ENCODE results near the gene ZKSCAN5. TPM values are rescaled to one million over a fixed set of nuclear protein-coding genes. Genes with fewer than 3 reads are reported as not detected.

Gene ZKSCAN5
- total and polyA plus RNA-seq, 2 of the 8 experiments (the other 6 are each of a cell fraction or from before 2014, with no cell fraction given) = 5.3 to 13.5 TPM

DNA sequence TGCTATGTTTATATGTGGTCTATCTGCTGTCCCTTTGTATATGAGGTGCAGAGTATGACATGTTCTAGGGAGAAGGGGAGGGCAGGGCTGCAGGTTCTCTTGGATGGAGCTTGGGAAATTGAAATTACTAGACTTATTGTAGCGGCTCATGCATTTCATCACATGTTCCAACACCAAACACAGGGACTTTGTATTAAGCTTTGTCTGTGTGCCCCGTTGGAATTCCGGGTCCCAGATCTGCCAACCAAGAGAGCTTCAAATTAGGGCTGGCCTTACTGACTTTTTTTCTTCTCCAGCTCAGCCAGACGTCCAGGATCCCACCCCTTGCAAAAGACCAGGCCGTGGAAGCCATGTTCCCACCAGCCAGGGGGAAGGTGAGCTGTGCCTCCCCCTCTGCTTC, 28.4 kb upstream of the ZKSCAN5 start (continued):
- TF ChIP-seq, protein P1, sequence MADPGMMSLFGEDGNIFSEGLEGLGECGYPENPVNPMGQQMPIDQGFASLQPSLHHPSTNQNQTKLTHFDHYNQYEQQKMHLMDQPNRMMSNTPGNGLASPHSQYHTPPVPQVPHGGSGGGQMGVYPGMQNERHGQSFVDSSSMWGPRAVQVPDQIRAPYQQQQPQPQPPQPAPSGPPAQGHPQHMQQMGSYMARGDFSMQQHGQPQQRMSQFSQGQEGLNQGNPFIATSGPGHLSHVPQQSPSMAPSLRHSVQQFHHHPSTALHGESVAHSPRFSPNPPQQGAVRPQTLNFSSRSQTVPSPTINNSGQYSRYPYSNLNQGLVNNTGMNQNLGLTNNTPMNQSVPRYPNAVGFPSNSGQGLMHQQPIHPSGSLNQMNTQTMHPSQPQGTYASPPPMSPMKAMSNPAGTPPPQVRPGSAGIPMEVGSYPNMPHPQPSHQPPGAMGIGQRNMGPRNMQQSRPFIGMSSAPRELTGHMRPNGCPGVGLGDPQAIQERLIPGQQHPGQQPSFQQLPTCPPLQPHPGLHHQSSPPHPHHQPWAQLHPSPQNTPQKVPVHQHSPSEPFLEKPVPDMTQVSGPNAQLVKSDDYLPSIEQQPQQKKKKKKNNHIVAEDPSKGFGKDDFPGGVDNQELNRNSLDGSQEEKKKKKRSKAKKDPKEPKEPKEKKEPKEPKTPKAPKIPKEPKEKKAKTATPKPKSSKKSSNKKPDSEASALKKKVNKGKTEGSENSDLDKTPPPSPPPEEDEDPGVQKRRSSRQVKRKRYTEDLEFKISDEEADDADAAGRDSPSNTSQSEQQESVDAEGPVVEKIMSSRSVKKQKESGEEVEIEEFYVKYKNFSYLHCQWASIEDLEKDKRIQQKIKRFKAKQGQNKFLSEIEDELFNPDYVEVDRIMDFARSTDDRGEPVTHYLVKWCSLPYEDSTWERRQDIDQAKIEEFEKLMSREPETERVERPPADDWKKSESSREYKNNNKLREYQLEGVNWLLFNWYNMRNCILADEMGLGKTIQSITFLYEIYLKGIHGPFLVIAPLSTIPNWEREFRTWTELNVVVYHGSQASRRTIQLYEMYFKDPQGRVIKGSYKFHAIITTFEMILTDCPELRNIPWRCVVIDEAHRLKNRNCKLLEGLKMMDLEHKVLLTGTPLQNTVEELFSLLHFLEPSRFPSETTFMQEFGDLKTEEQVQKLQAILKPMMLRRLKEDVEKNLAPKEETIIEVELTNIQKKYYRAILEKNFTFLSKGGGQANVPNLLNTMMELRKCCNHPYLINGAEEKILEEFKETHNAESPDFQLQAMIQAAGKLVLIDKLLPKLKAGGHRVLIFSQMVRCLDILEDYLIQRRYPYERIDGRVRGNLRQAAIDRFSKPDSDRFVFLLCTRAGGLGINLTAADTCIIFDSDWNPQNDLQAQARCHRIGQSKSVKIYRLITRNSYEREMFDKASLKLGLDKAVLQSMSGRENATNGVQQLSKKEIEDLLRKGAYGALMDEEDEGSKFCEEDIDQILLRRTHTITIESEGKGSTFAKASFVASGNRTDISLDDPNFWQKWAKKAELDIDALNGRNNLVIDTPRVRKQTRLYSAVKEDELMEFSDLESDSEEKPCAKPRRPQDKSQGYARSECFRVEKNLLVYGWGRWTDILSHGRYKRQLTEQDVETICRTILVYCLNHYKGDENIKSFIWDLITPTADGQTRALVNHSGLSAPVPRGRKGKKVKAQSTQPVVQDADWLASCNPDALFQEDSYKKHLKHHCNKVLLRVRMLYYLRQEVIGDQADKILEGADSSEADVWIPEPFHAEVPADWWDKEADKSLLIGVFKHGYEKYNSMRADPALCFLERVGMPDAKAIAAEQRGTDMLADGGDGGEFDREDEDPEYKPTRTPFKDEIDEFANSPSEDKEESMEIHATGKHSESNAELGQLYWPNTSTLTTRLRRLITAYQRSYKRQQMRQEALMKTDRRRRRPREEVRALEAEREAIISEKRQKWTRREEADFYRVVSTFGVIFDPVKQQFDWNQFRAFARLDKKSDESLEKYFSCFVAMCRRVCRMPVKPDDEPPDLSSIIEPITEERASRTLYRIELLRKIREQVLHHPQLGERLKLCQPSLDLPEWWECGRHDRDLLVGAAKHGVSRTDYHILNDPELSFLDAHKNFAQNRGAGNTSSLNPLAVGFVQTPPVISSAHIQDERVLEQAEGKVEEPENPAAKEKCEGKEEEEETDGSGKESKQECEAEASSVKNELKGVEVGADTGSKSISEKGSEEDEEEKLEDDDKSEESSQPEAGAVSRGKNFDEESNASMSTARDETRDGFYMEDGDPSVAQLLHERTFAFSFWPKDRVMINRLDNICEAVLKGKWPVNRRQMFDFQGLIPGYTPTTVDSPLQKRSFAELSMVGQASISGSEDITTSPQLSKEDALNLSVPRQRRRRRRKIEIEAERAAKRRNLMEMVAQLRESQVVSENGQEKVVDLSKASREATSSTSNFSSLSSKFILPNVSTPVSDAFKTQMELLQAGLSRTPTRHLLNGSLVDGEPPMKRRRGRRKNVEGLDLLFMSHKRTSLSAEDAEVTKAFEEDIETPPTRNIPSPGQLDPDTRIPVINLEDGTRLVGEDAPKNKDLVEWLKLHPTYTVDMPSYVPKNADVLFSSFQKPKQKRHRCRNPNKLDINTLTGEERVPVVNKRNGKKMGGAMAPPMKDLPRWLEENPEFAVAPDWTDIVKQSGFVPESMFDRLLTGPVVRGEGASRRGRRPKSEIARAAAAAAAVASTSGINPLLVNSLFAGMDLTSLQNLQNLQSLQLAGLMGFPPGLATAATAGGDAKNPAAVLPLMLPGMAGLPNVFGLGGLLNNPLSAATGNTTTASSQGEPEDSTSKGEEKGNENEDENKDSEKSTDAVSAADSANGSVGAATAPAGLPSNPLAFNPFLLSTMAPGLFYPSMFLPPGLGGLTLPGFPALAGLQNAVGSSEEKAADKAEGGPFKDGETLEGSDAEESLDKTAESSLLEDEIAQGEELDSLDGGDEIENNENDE (IDR thresholded peaks at IDR 0.05; ENCODE audit: insufficient replicate concordance, low read length) = no peak
- no peak for TF ChIP-seq CTBP2 (IDR thresholded peaks at IDR 0.05; ENCODE audit: borderline replicate concordance, insufficient read depth, insufficient read length, low read length)
- no peak for TF ChIP-seq SIX5 (IDR thresholded peaks at IDR 0.05; ENCODE audit: low read depth, low read length)
- TF ChIP-seq TAF1 (IDR thresholded peaks at IDR 0.05; ENCODE audit: low read depth, low read length) = no peak
- TF ChIP-seq, protein P2, sequence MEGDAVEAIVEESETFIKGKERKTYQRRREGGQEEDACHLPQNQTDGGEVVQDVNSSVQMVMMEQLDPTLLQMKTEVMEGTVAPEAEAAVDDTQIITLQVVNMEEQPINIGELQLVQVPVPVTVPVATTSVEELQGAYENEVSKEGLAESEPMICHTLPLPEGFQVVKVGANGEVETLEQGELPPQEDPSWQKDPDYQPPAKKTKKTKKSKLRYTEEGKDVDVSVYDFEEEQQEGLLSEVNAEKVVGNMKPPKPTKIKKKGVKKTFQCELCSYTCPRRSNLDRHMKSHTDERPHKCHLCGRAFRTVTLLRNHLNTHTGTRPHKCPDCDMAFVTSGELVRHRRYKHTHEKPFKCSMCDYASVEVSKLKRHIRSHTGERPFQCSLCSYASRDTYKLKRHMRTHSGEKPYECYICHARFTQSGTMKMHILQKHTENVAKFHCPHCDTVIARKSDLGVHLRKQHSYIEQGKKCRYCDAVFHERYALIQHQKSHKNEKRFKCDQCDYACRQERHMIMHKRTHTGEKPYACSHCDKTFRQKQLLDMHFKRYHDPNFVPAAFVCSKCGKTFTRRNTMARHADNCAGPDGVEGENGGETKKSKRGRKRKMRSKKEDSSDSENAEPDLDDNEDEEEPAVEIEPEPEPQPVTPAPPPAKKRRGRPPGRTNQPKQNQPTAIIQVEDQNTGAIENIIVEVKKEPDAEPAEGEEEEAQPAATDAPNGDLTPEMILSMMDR (IDR thresholded peaks at IDR 0.05; ENCODE audit: control extremely low read depth in 1 of 3, insufficient read depth in 1 of 3, low read depth in 1 of 3, low read length in 3 of 3) = no peak
- no peak for TF ChIP-seq SP2 (IDR thresholded peaks at IDR 0.05; ENCODE audit: low read length)
- TF ChIP-seq, protein P3, sequence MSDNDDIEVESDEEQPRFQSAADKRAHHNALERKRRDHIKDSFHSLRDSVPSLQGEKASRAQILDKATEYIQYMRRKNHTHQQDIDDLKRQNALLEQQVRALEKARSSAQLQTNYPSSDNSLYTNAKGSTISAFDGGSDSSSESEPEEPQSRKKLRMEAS (IDR thresholded peaks at IDR 0.05) = no peak
- TF ChIP-seq CEBPB (IDR thresholded peaks at IDR 0.05; ENCODE audit: low read depth, low read length) = no peak
